K562 treated with DMSO at 1 percent for 12 hours (cell line): ENCODE results near the gene ROPN1. TPM values are rescaled to one million over a fixed set of nuclear protein-coding genes. Genes with fewer than 3 reads are reported as not detected.

ENCODE experiments used
- total RNA-seq: library from RNA; unstranded; fragments of 300-600 nt; gene quantifications from 2 replicates; pipeline ENCODE4 v1.2.3, GENCODE V29; 2022; ENCODE audit not compliant: insufficient read depth

Gene ROPN1
- total RNA-seq: not detected in 2 replicates

GRCh38 chr3:123991730-123992588 lies at the start of gene ROPN1:
TSS of gene ROPN1 (minus strand) at chr3:123992124. CDS start at chr3:123980481, 11,643 bp downstream.

GRCh38 chr3:124033360-124034015 lies 41.6 kb upstream of the ROPN1 start, which contains the start of gene KALRN:
TSS of gene KALRN (plus strand) at chr3:124033369.

GRCh38 chr3:123960781-123961507 lies 31.0 kb downstream of the ROPN1 start, which contains the start of gene CCDC14:
TSS of gene CCDC14 (minus strand) at chr3:123961229. CDS start at chr3:123961173, 56 bp downstream.

Other genes with a start within 250 kb of the ROPN1 start
- 2.3 TPM in 1 of 2 replicates, not detected in the other for gene MYLK, start 107.8 kb downstream of the ROPN1 start, total RNA-seq
- gene CCDC14, start 30.9 kb downstream of the ROPN1 start, total RNA-seq: 6.7 and 46.4 TPM in 2 replicates
- 3.7 TPM in 2 replicates for gene KALRN, start 41.2 kb upstream of the ROPN1 start, total RNA-seq